OCI-M1 (cell line): Measurements from ENCODE around the gene DEPDC1B.
"Not testable (repeated sequence)": the region's sequence is repeated elsewhere in the genome, so short reads cannot be mapped to it uniquely, and the experiment has no call there.

ENCODE experiments used
- DNase-seq: peaks from one replicate; lab custom pipeline; 2025; lab: John Stamatoyannopoulos, UW

DEPDC1B gene

DNA sequence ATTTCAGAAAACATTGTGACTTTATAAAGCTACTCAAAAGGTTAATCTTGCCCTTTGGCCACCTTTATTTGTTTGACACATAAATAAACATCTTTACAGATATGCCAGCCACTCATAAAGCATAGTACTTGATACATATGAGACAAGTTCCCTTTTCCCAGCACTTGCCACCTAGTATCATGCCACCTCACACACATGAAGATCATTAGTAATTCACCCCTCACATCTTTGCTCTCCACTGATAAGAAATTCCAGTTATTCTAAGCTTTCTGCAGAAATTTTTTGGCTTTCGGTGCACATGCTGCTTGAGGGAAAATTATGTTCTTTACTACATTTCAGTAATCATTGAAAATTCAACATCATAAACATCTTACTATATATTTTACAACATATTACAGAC, 59.1 kb downstream of the DEPDC1B start:
- DNase-seq: peak; percentile 28

DNA sequence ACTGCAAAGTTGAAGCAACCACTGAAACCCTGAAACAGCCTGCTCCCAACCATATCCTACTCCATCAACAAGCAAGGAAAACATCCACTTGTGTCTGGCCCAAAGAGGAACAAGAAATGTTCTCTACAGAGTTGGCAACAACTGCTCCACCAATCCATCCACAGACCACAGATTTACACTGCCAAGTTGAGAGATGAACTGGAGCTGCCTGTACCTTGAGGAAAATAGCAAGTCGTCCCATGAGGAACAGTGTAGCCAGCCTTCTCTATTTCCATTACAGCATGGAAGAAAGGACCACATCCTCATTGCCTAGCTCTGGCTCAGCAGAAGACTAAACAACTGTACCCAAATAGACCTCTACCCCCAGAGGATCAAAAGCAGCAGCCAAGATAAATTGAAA, 60.4 kb downstream of the DEPDC1B start:
- no peak for DNase-seq

DNA sequence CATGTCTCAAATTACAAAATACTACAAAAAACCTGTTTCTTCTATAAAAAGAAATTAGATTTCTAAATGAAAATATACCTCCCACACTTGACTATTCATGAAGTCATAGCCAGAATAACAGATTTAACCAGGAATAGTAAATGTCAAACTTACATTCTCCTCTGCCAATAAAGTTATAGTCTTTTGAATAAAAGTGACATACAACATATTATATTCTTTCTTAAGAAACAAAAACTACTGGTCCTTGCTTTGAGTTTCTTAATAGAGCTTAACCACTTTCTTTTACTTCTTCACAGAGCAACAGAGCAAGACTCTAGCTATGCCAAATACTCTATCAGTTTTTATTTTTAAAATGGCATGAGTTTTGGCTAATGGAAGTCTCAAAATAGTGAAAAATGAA, 61.7 kb downstream of the DEPDC1B start:
- no peak for DNase-seq

DNA sequence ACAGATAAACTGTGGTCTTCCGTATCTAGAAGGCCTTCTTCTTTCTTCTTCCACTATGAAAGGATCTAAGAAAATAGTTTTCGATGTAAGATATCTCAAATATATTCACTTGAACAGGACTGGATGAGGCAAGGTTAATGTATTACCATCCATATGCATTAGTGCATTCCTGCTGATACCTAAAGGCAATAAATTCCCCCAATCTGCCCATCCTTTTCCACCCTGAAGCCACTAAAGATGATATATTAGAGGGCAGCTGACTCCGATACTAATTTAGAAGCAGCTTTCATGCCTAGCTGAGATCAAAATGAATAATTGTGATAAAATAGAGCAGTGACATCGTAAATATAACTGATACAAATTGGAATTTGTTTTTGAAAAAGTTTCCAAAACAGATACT, 63.3 kb downstream of the DEPDC1B start:
- DNase-seq: no peak

DNA sequence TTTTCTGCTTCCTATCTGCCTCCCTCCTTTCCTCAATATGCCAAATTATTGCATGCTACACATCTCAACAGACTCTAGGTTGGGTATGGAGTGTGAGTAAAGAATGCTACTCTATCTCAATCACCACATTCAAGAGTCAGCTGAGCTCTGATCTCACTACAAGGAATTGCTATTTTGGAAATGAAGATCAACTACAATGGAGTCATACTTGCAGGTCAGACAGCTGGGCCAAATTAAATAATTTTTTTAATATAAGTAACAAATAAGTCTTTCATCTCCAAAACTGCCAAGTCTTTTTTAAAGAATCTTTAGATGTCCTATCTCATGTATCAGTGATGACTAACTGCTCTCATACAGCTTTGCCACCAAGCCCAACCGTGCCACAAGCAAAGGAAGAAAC, 64.0 kb downstream of the DEPDC1B start:
- no peak for DNase-seq

DNA sequence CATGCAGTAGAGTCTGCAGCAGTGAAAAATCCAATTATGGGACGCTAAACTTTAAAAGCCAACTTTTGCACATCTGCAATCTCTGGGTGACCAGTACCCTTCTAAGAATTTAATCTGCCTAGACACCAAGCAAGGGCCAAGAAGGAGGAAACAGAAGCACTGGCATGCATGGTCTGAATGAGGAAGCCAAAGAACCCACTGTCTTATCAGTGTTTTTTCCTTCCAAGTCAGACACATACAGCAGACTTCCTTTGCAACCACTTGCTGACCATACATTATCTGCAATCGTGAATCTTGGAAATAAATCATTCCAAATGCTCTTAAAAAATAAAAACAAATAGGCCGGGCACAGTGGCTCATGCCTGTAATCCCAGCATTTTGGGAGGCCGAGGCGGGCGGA, 65.9 kb downstream of the DEPDC1B start:
- DNase-seq: peak; percentile 83

DNA sequence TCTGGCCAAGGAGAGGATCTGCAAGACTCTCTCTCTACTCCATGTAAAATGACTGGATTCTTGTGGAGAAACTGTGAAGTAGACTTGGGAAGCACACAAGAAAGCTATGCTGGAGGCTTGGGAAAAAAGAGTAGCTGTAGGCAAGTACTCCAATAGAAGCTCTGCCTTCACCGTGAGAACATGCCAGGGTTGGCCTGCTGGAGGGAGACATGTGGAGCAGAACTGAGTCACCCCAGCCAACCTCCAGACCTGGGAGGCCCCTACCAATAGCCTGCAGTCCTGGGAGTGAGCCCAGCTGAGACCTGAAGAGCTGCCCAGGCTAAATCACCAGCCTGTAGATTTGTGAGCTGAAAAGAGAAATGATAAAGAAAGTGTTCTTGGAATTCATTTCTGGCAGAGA, 66.6 kb downstream of the DEPDC1B start:
- peak; percentile 23 for DNase-seq

DNA sequence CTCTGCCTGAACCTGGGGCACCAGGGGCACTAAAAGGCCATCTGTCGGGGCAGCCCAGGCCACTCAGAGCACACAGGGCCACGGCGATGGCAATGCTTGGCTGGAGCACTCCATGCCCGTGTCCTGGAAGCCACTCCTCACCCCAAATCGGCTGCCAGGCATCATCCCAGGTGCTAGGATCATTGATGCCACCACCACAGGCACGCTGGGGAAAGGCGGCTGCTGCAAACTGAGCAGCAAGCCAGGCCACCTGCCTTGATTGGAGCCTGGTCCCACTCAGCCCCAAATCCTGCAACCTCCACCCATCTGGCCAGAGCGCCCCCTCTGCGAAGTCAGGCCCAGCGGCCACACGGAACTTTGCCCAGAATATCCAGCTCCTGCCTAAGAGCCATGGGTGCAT, 67.8 kb downstream of the DEPDC1B start:
- no peak for DNase-seq

DNA sequence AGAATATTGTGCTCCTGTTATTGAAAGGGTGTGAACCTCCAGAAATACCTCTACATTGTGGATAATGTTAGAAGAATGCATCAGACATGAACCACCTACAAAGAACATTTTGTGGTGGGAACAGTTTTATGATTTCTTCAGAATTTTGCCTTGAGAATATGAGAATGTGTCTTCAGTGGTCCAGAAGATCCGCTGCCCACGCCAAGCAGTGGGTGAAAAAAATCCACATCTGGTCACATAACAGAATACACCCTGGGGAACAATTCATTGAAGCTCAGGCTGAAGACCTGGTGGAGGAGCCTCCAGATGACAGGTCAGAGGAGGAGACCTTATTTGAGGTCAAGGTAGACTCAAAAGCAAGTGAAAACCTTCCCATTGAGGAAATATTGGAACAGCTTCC, 69.1 kb downstream of the DEPDC1B start:
- no peak for DNase-seq

DNA sequence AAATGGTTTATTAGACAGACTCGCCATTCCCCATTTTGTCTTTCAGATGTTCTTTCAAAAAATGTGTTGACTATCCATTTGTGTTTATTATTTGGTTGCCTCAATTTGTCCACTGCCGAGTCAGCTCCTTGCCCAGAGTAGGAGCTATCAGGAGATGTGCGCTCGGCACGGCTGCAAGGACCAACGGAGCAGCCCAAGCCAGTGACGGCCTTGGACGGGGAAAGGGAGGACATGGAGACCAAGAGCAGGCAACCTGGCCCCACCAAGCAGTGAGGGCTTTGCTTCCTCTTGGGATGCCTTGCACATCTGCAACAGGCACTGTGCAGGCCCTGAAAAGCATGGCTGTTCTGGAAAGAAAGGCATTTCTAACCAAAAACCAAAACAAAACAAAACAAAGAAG, 69.8 kb downstream of the DEPDC1B start:
- DNase-seq: no peak

DNA sequence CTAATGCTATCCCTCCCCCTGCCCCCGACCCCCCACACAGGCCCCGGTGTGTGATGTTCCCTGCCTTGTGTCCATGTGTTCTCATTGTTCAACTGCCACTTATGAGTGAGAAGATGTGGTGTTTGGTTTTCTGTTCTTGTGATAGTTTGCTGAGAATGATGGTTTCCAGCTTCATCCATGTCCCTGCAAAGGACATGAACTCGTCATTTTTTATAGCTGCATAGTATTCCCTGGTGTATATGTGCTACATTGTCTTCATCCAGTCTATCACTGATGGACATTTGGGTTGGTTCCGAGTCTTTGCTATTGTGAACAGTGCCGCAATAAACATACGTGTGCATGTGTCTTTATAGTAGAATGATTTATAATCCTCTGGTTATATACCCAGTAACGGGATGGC, 75.1 kb downstream of the DEPDC1B start:
- not testable (repeated sequence) for DNase-seq

DNA sequence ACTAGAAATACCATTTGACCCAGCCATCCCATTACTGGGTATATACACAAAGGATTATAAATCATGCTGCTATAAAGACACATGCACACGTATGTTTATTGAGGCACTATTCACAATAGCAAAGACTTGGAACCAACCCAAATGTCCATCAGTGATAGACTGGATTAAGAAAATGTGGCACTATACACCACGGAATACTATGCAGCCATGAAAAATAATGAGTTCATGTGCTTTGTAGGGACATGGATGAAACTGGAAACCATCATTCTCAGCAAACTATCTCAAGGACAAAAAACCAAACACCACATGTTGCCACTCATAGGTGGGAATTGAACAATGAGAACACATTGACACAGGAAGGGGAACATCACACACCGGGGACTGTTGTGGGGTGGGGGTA, 79.2 kb downstream of the DEPDC1B start:
- DNase-seq: not testable (repeated sequence)

DNA sequence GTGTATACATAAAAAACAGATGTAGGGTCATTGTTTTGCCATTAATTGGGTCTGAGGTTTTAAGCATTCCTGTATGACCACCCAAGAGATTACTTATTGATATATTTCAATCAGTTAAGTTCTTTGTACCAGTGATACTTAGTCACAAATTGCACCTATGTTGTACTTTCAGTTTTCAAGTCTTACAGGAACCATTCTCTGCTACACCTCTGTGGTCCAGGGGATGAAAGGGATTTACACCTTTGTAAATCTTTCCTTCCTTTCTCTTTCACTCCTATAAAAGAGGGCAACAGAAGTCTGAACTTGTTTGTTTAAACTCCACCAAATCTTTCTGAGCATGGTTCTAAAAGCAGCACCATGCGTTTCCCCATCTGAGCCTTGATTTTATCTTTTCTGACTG, 86.1 kb downstream of the DEPDC1B start:
- no peak for DNase-seq

DNA sequence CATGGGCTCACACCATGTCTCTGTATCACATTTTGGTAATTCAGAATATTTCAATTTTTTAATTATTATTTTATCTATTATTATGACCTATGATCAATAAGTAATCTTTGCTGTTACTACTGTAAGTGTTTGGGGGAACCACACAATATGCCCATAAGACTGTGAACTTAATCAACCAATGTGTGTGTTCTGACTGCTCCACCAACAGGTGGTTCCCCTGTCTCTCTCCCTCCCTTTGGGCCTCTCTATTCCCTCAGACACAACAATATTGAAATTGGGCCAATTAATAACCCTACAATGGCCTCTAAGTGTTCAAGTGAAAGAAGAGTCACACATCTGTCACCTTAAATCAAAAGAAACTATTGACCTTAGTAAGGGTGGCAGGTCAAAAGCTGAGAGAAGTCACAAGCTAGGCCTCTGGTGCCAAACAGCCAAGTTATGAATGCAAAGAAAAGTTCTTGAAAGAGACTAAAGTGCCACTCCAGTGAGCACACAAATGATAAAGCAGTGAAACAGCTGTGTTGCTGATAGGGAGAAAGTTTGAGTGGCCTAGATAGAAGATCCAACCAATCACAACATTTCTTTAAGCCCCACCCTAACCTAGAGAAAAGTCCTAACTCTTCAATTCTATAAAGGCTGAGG, 88.7 kb downstream of the DEPDC1B start:
- DNase-seq: no peak

DNA sequence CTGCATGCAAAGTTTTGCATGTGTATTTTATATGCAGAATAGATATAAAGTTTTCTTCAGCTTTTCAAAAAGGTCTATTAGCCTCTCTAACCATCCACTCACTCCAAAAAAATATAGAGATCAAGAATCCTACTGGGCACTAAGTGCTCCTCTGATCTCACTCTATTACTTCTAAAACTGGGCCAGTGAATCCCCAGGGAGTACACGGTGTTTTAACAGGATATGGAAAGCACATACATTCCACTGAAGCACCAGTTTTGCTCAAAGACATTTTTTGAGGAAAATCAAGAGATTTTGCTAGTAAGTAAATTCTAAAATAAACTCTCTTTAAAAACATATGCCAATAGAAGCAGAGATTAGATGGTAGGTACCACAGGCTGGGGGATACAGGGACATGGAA, 95.2 kb downstream of the DEPDC1B start:
- DNase-seq: no peak

DNA sequence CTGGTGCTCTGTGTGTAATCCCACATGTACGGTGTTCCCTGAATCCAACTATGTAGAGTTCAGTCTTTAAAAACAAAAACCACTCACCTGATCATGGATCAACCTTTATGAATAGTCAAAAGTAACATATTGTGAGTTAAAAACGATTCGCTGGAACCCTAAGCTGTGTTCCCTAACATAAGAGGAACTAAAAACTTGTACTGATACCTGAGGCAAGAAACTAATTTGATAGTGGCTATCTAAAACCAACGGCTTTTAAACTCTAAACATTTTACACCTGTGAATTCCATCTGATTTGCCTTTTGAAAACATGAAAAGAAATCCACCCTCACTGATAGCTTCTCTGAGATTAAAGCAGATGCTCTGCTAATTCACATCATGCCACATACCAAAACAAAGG, 101.5 kb downstream of the DEPDC1B start:
- no peak for DNase-seq

DNA sequence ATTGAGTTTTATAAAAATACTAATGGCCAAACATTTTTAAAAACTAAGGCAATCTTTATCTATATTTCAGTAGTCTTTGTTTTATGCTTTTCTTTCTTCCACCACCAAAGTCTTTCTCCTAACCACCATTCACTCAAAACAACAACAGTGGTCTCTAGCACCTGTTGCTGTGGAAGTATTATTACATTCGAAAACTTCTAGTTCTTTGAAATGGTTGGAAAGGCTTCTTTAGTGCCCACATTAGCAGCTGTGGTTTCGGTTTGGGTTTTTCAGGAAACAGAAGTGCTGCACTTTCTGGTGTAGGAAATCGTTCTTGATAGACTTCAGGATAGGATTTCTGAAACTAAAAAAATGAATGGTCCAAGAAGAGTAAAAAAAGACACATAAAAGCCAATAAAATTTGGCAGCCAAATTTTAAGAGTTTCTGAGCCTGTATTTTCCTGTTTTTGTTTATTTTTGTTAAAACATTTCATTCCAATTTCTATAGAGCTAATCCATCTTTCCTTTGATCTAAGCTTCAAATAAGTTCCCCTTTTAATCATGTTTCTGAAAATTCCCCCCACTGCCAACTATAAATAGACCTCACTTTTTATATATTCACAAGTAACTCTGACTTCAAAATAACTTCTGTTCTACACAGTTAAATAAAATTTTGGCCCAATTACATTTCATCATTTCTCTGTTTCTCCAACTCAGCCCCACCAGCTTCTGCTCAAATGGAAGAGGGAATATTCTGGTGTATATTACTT, 102.2 kb downstream of the DEPDC1B start:
- peak; percentile 79 for DNase-seq

DNA sequence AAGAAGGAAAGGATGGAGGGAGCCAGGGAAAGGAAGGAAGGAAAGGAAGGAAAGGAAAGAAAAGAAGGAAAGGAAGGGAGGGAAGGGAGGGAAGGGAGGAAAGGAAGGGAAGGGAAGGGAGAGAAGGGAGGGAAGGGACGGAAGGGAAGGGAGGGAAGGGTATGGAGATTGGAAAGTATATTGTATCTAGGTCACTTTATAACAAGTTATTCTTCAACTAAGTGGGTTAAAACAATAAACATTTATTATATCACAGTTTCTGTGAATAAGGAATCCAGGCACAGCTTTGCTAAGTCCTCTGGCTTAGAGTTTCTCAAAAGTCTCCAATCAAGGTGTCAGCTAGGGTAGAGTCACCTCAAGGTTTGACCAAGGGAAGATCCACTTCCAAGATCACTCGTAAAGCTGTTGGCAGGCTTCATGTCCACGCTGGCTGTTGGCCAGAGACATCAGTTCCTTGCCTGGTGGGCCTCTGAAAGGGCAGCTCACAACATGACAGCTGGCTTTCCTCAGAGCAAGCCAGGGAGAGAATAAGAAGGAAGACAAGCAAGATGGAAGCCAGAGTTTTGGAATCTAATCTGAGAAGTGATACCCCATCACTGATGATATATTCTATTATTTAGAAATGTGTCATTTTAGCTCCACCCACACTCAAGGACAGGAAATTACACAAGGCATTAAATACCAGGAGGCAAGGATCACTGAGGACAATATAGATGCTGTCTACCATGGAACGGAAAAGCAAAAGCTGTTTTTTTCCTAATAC, 105.1 kb downstream of the DEPDC1B start:
- DNase-seq: no peak

DNA sequence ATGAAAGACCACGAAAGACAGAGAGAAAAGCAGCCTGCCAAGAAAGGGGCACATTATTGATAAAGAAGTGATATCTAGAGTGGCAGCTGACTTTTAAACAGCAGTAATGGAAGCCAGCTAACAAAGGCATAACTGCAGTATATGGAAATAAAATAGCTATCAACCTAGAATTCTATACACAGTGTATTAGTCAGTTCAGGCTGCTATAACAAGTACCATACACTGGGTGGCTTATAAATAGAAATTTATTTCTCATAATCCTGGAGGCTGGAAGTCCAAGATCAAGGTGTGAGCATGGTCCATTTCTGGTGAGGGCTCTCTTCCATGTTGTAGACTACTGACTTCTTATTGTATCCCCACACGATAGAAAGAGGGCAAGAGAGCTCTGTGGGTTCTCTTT, 109.8 kb downstream of the DEPDC1B start:
- no peak for DNase-seq

DNA sequence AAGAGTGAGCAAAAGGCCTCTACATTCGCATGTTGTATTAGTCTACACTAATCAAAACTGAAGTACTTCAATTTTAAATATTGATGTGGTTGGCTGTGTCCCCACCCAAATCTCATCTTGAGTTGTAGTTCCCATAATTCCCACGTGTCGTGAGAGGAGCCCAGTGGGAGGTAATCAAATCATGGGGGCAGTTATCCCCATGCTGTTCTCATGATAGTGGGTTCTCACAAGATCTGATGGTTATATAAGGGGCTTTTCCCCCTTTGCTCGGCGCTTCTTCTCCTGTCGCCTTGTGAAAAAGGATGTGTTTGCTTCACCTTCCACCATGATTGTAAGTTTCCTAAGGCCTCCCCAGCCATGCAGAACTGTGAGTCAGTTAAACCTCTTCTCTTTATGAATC, 112.7 kb downstream of the DEPDC1B start:
- DNase-seq: not testable (repeated sequence)

DNA sequence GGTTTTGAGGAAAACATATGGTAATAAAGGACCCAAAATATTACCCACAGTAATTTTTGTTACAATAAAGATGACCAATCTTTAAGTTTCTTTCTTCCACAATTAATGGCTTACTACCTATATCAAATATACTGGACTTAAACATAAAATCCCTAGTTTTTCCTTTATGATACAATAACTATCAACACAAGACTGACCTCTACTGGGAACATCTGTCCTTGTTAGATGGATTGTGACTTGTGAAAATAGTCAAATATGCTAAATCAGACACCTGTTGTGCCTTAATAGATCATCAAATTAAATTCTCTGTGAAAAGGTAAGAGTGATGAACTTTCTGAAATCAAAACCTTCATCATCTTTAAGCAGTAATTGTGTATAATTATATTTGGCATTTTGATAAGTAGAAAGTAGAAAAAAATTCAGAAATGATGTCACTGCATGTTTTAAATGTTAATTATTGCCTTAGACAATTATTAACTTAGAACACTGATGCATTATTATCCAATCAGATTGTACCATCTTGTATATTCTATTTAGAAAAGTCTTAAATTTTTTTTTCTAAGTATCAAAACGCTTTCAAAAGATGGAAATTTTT, 113.6 kb downstream of the DEPDC1B start:
- DNase-seq: peak; percentile 45

DNA sequence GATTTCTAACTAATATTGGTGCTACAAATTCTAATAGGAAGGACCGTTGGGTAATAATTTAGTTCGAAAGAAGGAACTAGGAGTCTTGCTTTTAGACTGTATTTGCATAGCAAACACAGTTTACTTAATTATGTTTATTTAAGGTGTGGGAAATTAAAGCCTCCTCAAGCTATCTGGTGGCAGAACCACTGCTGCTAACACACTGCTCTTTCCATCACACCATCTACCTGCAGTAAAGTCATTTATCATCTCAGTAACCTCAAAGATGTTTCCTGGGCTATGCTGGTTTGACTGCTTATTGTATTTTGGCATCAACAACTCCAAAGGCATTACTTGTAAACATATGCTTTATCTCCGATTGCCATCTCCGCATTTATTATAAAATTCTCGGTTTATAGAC, 114.3 kb downstream of the DEPDC1B start:
- no peak for DNase-seq

DNA sequence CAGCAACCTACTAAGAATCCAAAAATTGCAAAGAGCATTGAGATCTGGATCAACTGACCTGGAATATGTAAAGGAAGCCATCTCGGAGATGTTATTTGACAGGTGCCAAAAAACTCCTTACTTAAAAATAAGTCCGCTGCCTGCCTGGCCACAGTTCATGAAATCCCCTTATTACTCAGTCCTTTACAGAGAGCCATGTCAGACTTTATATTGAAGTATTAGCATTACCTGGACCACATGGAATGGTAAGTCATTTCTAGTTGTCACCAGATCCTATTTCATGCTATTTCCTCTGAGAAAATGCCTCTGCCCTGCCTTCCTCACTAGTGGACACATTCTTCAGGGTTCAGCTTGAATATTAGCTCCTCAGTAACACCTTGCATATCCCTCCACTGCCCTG, 115.7 kb downstream of the DEPDC1B start:
- no peak for DNase-seq
